ENCODE results near the gene FAM3C.

DNA sequence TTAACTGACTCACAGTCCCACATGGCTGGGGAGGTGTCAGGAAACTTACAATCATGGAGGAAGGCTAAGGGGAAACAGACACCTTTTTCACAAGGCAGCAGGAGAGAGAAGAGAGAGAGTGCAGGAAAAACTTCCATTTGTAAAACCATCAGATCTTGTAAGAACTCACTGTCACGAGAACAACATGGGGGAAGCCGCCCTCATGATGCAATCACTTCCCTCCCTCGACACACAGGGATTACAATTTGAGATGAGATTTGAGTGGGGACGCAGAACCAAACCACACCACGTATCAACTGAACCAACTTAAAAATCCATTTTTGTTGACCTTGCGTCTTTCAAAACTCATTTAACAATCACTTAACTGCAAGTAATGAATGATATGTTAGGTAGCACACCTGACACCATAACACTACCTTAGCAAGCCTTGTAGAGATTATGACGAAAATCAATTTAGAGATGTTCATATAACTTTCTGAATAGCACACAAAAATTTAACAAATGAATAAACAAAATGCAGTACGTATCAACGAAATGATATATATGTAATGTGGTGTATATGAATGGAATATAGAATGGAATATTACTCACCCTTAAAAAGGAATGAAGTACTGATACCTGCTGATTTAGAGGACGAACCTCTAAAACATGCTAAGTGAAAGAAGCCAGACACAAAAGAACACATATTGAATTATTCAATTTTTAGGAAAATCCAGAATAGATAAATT is 3.7 kb downstream of the FAM3C start:
- TF ChIP-seq, protein P1, sequence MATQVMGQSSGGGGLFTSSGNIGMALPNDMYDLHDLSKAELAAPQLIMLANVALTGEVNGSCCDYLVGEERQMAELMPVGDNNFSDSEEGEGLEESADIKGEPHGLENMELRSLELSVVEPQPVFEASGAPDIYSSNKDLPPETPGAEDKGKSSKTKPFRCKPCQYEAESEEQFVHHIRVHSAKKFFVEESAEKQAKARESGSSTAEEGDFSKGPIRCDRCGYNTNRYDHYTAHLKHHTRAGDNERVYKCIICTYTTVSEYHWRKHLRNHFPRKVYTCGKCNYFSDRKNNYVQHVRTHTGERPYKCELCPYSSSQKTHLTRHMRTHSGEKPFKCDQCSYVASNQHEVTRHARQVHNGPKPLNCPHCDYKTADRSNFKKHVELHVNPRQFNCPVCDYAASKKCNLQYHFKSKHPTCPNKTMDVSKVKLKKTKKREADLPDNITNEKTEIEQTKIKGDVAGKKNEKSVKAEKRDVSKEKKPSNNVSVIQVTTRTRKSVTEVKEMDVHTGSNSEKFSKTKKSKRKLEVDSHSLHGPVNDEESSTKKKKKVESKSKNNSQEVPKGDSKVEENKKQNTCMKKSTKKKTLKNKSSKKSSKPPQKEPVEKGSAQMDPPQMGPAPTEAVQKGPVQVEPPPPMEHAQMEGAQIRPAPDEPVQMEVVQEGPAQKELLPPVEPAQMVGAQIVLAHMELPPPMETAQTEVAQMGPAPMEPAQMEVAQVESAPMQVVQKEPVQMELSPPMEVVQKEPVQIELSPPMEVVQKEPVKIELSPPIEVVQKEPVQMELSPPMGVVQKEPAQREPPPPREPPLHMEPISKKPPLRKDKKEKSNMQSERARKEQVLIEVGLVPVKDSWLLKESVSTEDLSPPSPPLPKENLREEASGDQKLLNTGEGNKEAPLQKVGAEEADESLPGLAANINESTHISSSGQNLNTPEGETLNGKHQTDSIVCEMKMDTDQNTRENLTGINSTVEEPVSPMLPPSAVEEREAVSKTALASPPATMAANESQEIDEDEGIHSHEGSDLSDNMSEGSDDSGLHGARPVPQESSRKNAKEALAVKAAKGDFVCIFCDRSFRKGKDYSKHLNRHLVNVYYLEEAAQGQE (IDR thresholded peaks at IDR 0.05), result no peak
- TF ChIP-seq FOXA1 (IDR thresholded peaks at IDR 0.05) (no peak), SP1 (IDR thresholded peaks at IDR 0.05) (no peak)
